ENCODE measurements around the gene ANKH.

- no peak for TF ChIP-seq PATZ1 (CRISPR knock-in tag; IDR thresholded peaks at IDR 0.05; ENCODE audit: borderline replicate concordance)
- TF ChIP-seq GLIS3 (CRISPR knock-in tag; IDR thresholded peaks at IDR 0.05): no peak
Observed at GRCh38 chr5:14706615-14707021, 165.0 kb downstream of the ANKH start.

All from SK-N-SH treated with all-trans-retinoic acid at 6 μM for 48 hours (cell line).